DOHH2 (cell line): ENCODE measurements around the gene POU2F1.

Experiments used
- CTCF ChIP-seq: fragments of 200-600 bp; sonication (generic); IDR thresholded peaks from one replicate; pipeline ENCODE4 v1.5.1; 2014; ENCODE audit warnings: antibody characterized with exemption, mild to moderate bottlenecking, low read depth, low read length; ENCODE audit not compliant: poor library complexity, severe bottlenecking
- EZH2phosphoT487 ChIP-seq: fragments of 200-600 bp; sonication (generic); IDR thresholded peaks from 2 replicates; pipeline ENCODE4 v1.6.1; 2017; ENCODE audit warnings: borderline replicate concordance, mild to moderate bottlenecking, antibody characterized with exemption, low read length, moderate library complexity, mixed read lengths

GRCh38 chr1:167416506-167416905 is 195.8 kb downstream of the POU2F1 start:
- TF ChIP-seq CTCF (no peak), EZH2phosphoT487 (no peak)
